Hypothalamus (tissue), 51 donors: ENCODE data around the gene PDP2.

Experiments
- DNase-seq, 51 donors: peaks; one replicate each; lab custom pipeline; 2025; lab: John Stamatoyannopoulos, UW

Gene PDP2

DNA sequence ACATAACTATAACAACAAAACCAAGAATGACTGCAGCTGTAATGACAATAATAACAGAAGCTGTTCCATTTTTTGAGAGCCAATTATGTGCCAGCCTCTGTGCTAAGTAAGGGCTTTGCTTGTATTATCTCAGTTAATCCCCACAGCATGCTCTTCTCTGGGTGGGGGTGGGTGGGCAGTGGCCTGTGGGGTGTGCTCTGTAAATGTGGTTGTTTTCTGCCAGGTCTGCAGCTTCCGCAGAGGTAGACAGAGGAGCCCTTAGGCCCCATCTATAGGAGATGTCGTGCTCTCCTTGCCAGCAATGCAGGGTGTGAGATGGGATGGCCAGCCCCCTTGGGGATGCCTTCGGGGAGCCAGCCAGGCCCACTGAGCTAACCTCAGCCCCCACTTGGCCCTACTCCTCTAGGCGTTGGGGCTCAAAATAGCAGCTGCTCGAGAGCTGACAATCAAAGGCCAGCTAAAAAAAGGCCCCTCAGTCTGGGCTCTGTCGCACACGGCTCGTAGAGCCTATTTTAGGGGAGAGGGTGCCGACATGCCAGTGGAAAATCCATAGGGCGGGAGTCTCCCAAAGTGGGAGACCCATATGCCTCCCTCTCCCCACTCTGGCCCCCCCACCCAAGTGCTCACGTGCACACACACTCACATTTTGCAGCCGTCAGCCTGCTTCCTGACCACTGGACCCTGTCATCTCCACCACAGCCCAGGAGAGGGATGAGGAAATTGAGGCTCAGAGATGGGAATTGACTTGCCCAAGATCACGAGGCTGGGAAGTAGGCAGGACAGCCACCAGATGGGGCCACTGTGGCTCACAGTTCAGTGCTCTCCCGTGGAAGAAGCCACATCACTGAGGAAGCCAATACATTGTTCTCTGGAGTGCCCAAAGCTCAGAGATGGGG is 22.6 kb downstream of the PDP2 start:
- no peak for DNase-seq

DNA sequence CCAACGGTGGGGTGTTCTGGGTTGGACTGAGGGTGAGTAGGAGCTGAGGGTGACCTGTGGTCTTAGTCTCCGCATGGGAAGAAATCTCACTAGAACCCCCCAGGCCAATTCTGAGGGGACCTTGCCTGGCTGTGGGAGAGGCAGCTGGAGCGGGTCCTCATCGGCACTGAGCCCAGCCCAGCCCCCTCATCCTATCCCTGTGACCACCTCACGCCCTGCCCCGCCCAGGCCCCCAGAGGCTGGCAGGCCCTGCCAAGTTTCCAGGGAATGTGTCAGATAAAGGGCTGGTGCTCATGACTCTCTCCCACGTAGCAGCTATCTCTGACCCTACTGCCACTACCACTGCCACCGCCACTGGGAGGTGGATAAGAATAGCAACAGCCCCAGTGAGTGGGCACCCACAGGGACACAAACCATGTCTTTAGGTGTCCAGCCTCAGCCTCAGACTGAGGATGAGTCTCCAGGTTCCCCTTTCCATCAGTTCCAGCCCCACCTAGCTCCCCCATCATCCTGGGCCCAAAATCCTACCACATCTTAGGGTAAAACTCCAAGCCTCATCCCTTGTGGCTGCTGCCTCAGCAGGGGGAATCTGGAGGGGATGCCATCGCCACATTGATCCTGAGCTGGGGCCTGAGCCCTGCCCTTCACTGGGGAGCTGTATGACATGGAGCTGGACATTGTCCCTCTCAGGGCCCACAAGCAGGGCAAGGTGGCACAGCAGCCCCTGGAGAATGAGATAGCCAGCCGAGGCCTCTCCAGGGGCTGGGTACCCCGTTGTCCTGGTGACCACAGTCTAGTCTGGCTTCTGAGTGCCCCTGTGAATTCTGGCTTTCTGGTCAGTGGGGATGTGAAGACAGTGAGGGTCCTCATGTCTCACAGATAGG is 23.5 kb downstream of the PDP2 start:
- DNase-seq, result no peak

DNA sequence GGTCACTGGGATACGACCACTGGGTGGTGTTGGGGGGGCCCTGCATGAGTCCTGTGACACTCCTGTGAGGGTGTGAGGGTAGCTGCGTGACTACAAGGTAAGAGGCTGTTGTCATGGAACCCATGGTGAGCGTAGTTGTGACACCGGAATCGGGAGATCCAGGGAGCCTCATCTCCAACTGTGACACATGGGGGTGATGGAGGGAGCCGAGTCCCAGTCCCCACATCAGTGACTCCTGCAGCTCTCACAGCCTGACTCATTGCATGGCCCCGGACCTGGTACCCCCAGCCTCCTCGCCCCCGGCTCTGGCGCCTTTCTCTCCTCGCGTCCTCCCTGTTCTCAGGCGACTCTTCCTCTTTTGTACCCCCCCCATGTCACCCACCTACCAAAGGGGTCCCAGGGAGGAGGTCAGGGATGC is 24.1 kb downstream of the PDP2 start:
- DNase-seq, result peak in 1 of 51 donors; percentile 78

DNA sequence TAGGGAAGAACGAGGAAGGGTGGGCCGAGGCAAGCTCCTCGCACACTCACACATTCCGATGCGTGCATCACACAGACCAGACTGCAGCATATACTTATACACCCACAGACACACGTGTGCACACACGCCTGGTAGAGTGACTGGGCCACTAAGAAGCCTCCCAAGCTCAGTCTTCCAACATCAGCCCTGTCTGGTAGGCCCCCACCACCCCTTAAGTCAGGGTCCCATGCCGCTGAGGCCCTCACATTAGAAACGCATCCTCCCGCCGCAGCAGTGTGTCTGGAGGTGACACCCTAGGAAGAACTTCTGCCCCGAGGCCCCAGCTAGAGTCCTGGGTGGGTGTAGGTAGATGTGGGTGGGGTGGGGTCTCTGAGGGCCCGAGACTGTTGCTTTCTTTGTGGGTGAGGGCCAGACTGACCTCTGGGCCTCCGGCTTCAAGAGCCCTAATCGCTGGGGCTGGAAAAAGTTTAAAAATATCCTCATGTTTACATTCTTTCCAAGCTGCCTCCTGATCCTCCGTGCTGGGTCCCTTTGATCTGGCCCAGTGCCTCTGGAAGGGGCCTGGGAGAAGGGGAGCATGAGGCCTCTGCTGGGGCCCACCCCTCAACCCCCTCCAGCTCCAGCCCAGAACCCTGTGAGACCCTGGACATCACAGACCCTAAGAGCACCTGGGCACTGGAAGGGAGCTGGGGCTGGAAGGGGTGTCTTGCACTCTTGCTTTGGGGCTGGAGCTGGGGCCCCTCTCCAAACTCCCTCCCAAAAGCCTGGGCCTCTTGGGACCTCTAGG is 24.7 kb downstream of the PDP2 start:
- DNase-seq, result peak in 1 of 51 donors; percentile 78

DNA sequence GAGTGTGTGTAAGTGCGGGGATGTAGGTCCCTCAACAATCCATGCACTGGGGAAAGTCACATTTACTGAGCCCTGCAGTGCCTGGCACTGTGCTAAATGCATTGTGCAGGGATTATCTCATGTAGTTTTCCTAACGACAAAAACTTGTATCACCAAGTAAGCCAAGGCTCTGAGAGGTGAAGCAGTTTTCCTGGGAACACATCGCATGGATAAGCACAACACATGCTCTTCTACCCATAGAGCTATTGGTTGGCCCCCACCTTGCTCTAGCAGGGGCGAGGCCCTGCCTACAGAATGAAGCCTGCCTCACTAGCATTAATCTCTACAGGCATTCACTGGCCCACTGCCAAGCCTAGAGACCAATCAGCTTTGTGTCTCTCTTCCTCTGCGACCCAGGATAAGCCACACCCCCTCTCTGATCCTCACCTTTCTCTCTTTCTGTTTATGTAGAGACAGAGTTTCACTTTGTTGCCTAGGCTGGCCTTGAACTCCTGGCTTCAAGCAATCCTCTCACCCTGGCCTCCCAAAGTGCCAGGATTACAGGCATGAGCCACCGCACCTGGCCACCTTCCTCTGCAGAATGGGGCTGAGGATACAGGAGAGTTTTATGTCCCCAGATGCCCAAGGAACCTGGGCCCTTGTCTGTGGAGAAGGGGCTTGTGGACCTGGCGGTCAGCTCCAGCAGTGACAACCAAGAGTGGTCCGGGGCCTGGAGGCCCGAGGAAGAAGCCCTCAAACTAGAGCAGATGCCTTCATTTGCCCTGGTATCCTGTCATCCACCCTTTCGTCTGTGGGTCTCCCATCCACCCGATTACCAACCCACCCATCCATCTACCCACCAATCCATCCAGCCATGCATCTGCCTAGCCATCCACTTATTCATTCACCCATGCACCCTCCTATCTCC is 25.6 kb downstream of the PDP2 start:
- no peak for DNase-seq

DNA sequence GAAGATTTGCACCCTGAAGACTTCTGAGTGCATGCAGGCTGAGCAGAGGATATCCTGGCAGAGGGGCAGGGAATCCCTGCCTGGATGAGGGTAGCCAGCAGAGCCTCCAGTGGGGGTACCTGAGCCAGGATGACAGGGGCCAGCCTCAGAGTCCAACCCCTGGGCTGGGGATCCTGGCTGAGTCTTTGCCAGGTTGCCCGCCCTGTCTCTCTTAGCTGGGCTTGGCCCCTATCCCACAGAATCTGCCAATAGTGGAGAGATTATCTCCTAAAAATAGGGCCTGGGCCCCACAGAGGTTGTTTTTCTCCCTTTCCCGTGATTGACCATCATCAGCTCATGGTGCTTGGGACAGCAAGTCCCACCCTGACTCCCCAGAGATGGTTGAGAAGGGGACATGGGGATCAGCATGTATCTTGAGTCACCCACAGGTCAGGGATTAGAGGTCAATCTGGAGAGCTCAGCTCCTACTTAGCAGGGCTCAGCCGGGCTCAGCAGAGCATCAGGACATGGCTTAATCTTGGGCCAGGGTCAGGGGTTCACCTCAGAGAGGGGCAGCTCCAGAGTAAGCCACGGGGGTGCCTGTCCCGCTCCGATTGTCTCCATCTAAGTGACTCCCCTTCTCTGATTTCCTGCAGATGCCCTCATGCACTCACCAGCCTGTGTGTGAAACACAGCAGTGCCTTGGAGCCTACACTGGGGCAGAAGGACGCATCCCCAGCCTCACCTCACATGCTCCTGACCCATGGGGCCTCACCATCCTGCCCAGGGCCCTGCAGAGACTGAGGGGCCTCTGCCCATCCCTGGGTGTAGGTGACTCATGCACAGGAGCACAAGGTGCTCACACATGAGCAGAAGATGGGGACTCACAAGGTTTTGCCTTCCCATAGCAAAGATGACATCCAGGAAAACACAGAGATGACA is 26.9 kb downstream of the PDP2 start:
- DNase-seq, result no peak

DNA sequence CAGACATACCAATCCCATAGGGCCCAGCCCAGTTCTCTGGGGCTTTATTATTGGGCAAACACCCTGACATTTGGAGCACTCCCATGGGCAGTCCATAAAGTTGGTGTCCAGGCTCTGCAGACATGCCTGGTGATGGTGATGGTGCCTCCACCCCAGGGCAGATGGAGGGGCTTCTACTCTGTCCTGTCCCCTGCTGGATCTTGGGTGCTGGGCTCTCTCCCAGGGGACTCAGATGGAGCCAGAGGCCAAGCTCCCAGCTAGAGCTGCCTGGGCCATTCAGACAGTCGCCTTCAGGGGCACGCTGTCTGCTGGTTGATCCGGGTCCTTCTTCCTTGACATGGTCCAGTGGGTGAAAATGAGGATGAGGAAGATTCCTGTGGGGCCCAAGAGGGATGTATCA is 27.8 kb downstream of the PDP2 start:
- DNase-seq, result no peak

DNA sequence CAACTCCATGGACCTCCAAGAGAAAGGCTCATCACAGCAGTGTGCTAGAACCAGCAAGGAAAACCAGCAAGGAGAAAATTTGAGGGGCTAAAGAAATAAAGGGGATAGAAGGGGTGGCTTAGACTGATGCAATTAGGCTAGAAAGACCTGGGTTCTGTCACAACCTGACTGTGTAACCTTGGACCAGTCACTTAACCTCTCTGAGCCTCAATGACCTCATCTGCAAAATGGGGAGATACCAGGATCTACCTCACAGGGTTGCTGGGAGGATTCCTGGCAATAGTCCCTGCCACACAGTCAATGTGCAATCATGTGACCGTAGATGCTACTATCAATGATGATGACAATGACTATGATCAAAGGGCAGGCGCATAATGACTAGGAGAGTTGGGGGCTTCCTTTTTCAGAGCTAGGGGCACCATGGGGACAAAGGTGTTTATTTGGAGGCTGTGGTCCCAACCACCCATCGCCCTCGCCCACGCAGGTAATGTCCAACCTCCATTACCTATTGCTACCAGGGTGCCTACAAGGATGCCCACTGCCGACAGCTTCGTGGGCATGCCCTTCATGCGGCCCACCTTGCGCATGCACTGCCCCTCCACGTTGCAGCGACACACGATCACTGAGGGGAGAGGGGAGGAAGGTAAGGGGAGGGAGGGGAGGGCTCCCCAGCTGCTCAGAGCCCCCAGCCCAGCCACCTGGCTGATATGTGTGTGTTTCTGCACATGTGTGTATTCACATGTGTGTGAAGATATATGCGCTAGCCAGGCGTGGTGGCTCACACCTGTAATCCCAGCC is 28.6 kb downstream of the PDP2 start:
- DNase-seq, result no peak

DNA sequence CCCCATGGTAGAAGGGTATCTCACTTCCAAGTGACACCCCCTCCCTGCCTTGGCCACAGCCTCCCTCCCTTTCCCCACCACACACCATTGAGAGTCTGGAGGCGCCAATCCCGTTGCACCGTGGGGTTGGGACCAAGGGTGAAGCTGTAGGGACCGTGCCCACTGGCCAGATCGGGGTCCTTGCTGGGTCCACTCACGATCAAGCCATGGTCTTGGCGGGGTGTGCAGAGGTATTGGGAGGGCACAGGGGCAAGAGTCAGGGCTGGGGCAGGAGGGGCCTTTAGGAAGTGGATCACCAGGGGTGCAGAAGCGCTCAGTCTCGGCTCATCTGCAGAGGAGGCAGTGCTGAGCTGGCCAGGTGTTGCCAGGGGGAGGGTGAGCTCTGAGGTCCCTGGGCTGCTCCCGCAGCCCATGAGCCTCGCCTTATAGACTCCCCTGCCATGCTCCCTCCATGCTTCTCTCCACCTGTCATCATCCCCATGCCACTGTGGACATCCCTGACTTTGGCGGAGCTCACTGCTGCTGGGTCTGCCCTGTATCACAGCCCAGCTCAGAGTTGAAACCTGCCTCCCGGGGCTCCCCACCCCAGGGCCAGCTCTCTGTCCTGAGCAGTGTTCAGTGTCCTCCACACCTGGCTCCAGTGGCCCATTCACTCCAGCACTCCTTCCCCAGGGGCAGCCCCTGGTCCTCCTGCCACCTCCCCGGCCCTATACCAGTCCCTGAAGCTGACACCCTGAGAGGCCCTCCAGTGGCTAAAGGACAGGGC is 30.0 kb downstream of the PDP2 start:
- no peak for DNase-seq

DNA sequence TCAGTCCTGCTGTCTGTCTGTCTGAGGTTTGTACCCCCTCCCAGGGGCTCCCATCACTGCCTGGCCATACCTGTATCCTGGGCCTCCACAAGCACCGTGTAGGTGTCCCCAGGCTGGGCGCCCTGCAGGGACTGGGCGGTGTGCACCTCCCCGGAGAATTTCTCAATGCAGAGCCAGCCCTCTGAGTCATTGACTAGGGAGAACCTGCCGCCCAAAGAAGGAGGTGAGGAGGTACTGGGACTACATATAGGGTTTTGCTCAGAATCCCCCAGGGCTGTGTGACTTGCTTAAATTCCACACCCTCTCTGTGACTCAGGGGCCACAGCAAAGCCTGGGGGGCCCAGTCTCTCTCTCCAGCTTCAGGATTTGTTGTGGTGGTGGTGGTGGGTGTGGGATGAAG is 30.8 kb downstream of the PDP2 start:
- no peak for DNase-seq

DNA sequence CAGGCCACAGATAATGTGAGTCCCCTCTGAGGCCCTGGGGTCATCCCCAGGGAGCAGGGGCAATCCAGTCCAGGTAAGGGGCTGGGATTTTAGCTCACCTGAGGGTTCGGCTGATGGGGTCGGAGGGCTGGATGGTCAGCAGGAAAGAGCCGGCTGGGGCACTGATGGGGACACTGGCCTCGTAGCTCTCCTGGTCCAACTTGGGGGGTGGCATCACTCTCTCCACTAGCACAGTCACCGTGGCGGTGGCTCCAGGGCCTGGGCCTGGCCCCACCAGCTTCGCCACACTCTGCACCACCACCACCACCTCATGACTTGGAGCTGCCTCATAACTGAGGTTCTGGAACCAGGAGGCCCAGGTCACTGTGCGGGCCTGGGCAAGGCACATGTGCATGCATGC is 31.5 kb downstream of the PDP2 start:
- no peak for DNase-seq

DNA sequence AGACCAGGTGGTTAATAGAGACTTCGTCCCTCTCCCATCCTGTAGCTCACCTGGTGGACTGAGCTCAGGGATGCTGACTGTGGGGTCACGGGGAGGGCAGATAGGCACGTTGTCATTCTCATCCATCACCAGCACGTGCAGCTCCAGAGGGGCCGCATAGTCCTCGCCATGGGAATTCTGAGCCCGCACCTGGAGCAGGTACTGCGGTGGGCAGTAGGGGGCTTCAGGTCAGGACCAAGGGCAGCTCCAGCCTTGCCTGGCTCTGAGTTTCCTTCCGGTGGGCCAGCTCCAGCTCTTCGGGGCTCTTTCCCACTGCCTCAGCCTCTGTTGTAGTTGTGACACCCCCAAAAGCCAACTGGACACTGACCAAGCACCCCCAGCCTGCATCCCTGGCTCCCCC is 32.8 kb downstream of the PDP2 start:
- no peak for DNase-seq

DNA sequence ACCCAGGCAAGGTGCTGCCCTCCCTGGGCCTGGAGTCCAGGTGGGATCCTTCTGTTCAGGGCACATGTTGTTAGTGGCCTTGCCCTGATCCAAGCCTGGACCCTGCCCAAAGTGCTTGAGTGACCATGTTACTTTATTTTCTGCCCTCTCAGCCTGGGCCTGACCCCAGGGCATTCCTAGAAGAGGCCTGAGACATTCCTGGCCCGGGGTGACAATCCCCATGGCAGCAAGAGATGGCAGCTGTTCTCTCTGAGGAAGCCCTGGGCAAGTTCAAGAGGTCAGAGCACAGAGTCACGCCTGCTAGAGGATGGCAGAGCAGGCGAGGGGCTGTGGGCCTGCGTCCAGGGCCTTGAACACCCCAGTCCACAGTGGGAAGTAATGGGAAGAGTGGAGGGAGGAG is 33.4 kb downstream of the PDP2 start:
- DNase-seq, result no peak

DNA sequence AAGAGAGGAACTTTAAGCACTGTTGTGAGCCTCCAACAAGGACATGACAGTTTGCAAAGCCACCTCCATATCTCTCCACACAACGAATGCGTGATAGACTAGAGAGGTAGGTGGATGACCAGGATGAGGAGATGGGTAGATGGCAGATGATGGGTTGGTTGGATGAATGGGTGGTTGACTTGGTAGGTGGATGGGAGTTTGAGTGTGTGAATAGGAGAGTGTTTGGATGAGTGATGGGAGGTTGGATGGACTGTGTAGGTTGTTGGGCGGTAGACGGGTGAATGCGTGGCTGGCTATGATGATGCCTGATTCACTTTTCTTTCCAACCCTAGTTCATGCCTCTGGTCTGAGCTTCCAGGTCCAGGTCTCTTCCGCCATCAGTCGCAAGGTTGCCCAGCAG is 34.2 kb downstream of the PDP2 start:
- no peak for DNase-seq

DNA sequence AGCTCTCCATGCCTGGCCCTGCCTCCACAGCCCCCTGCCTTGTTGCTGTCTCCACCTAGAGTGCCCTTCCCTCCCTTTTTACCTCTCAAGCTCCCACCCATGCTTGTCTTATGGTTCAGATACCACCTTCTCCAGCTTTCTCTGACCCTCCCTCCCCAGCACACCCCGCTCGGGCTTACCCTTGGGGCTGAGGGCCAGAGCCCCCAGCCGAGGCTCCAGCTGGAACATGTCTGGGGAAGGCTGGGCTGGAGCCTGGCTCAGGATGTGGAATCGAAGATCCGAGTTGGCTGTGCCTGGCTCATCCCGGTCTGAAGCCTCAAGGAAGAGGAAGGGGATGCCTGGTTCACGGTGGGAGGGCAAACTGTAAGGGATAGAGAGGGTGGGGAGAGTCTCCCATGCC is 34.7 kb downstream of the PDP2 start:
- DNase-seq, result no peak

DNA sequence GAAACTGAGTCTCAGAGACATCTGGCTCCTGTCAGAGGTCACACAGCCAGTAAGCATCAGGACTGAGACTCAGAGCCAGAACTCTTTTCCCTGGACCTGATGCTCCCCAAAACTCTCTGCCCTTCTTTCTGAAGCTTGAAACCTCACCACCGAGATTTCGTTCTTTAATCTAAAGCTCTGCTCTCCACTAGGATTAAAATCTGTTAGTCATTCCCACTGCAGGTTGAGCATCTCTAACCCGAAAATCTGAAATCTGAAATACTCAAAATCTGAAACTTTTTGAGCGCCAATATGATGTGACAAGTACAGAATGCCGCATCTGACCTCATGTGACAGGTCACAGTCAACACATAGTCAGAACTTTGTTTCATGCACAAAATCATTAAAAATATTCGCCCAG is 36.2 kb downstream of the PDP2 start:
- DNase-seq, result no peak

DNA sequence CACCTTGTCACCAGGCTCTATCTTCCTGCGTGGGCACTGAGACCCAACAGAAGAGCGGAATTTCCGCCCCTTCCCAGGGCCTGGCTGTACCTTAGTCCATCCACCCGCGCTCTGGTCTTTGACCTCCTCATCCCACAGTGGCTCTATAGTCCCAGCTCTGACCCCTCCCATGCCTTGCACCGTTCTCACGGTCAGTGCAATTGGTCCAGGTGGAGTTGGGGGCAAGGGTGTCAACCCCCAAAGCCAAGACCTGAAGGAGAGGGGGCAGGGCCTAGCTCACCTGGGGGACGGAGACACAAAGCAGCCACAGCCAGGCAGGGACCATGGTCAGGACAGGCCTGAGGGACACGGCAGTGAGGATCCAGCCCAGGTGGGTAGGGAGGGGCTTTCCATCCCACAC is 37.4 kb downstream of the PDP2 start:
- no peak for DNase-seq
